GM19455 (cell line): ENCODE measurements around the gene DMAC2.
"Not testable (repeated sequence)": the region's sequence is repeated elsewhere in the genome, so short reads cannot be mapped to it uniquely, and the experiment has no call there.

Source experiments
- ATAC-seq: cut with Tn5 transposase; IDR thresholded peaks from one replicate; pipeline ENCODE4 v1.9.1; 2021; ENCODE audit not compliant: unreplicated experiment

DMAC2 gene

GRCh38 chr19:41424335-41425173 is 15.2 kb downstream of the DMAC2 start:
- ATAC-seq, result no peak

GRCh38 chr19:41422955-41423354 is 16.8 kb downstream of the DMAC2 start:
- no peak for ATAC-seq

GRCh38 chr19:41422456-41422855 is 17.3 kb downstream of the DMAC2 start:
- ATAC-seq, result no peak

- ATAC-seq, result no peak
These were observed 17.7 kb downstream of the DMAC2 start for GRCh38 chr19:41421973-41422372.

GRCh38 chr19:41421314-41421713 is 18.4 kb downstream of the DMAC2 start:
- ATAC-seq, result no peak

GRCh38 chr19:41420101-41420880 is 19.4 kb downstream of the DMAC2 start:
- ATAC-seq, result no peak

- no peak for ATAC-seq
These were observed 23.5 kb downstream of the DMAC2 start for GRCh38 chr19:41416194-41416674.

GRCh38 chr19:41415154-41415571 is 24.5 kb downstream of the DMAC2 start:
- no peak for ATAC-seq

GRCh38 chr19:41414461-41414860 is 25.3 kb downstream of the DMAC2 start:
- ATAC-seq, result no peak

GRCh38 chr19:41413947-41414346 is 25.8 kb downstream of the DMAC2 start:
- ATAC-seq, result no peak

GRCh38 chr19:41412953-41413352 is 26.8 kb downstream of the DMAC2 start:
- ATAC-seq, result no peak

GRCh38 chr19:41411968-41412265 is 27.8 kb downstream of the DMAC2 start:
- no peak for ATAC-seq

- ATAC-seq, result no peak
These were observed 28.4 kb downstream of the DMAC2 start for GRCh38 chr19:41411100-41411967.

GRCh38 chr19:41410336-41411054 is 29.2 kb downstream of the DMAC2 start:
- no peak for ATAC-seq

GRCh38 chr19:41409288-41409687 is 30.4 kb downstream of the DMAC2 start:
- no peak for ATAC-seq

GRCh38 chr19:41408846-41409245 is 30.9 kb downstream of the DMAC2 start:
- not testable (repeated sequence) for ATAC-seq

GRCh38 chr19:41408256-41408655 is 31.5 kb downstream of the DMAC2 start:
- no peak for ATAC-seq

GRCh38 chr19:41407271-41407670 is 32.4 kb downstream of the DMAC2 start:
- ATAC-seq, result no peak

GRCh38 chr19:41405776-41406175 is 33.9 kb downstream of the DMAC2 start:
- ATAC-seq, result no peak

- ATAC-seq, result no peak
These were observed 36.3 kb downstream of the DMAC2 start for GRCh38 chr19:41403181-41403970.
